Measurements from ENCODE around the gene GDPD5.

Gene GDPD5

DNA sequence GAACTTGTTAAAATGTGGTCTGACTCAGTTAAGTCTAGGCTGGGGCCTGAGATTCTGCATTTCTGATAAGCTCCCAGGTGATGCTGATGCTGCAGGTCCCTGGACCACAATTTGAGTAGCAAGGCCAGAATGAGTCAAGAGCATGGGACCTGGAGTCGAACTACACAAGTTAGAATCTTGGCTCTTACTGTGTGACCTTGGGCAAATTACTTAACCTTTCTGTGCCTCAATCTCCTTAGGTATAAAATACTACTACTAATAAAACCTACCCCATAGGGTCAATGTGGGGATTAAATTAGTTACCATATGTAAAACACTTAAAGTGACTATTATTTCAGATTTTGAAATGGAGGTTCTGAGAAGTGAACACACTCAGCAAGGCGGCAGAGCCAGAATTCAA, 34.3 kb downstream of the GDPD5 start:
- no peak for DNase-seq (ENCODE audit: low read depth)

DNA sequence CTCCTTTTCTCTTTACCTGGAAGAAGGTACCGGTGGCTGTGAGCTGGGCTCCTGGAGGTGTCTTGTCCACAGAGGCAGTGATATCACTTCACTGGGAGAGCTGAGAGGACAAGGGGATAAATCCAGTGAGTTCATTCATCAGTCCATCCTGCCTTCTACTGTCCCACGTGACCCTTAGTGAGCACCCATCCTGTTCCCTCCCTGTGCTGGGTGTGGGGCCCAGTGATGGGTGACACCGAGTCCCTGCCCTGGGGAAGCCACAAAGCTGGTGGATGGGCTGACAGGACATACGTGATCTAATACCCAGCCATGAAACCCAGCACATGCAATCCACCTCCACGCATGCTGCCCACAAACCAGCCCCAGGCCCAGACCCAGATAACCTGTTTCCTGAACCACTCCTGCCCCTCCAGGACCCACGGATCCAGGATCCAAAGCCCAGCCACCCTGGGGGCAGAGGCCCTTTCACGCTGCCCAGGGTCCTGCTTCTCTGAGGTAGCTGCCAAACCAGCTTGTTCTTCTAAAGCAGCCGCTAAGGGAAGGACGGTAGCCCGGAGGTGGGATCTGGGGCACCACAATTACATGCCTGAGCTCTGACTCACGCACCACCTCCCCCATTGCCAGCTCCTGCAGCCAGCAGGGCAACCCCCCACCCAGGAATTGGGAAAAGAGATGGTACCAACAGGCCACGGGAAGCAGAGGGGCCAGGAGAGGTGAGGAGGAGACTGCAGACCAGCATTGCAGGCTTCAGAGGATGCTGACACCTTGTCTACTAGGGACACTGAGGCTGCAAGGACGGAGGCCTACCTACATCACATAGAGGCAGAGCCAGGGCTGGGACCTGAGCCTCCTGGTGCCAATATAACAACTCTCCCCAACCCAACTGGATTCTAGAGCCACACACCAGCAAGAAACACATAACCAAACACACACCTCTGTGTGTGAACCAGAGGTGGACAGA, 35.2 kb downstream of the GDPD5 start:
- no peak for DNase-seq (ENCODE audit: low read depth)

DNA sequence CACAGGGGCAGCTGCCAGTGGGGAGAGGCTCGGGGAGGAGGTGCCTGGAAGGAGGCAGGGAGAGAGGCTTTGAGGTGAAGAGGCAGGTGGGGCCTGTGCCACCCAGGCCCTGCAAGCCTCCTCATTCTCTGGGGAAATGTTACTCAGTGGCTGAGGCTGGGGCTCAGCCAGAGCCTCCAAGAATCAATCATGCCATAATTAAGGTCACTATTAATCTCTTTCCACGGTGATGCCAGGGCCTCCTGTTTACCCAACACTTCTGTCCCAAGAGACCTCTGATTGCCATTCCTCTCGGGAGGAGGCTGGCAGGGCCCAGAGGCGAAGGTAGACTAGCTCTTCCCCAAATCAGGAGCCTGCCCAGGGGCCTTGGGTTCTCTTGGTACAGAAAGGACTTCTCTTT, 38.4 kb downstream of the GDPD5 start:
- no peak for DNase-seq (ENCODE audit: low read depth)

GRCh38 chr11:75485742-75486141, 40.0 kb downstream of the GDPD5 start:
- no peak for DNase-seq (ENCODE audit: low read depth)

GRCh38 chr11:75482931-75483469, 42.7 kb downstream of the GDPD5 start:
- no peak for DNase-seq (ENCODE audit: low read depth)

DNA sequence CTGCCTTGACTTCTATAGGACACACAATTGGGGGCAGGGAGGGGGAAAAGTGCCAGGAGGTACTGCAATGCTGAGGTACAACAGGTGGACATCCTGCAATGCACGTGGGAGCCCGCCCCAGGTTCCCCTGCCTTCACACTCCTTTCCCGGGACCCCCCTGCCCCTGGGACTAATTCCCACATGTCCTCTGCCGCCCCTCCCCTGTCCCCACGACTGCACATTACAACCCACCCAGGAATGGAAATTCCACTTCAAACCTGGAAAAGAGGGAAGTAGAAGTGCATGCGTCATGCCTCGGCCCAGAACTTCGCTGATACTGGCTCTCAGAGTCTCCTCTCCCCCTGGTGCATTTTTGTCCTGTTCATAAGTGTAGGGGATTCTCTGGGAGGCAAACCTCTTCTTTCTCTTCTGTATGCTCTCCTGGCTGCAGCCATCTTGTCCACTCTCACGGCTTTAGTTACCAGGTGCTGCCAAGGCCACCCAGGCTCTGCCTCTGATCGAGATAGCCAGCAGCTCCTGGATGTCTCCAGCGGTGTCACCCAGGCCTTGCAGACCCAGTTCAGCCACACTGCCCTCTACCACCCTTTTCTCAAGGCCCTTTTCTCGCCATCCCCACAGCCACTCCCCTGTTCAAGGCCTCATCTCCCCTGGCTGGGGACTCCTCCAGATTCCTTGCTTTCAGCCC, 43.7 kb downstream of the GDPD5 start:
- DNase-seq (ENCODE audit: low read depth), result no peak

GRCh38 chr11:75481223-75481921, 44.4 kb downstream of the GDPD5 start:
- no peak for DNase-seq (ENCODE audit: low read depth)

- DNase-seq (ENCODE audit: low read depth), result no peak
Measured at GRCh38 chr11:75480185-75481175, 45.3 kb downstream of the GDPD5 start.

GRCh38 chr11:75479597-75480145, 46.1 kb downstream of the GDPD5 start:
- DNase-seq (ENCODE audit: low read depth), result no peak

GRCh38 chr11:75478783-75479596, 46.8 kb downstream of the GDPD5 start:
- no peak for DNase-seq (ENCODE audit: low read depth)

DNA sequence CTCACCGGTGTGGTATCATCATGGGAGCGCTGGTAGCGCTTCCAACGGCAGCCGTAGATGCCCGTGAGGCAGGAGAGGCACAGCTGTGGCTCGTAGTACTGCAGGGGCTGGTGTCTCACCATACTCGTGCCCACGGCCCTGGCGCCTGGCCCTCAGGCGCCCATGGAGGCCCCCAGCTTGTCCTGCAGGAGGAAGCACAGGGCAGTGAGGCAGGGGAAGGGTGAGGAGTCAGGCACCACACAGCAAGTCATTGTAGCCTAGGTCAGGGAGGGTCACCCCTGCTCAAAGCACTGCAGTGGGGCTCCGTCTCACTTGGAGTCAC, 48.2 kb downstream of the GDPD5 start:
- no peak for DNase-seq (ENCODE audit: low read depth)

GRCh38 chr11:75476739-75477613, 48.8 kb downstream of the GDPD5 start:
- DNase-seq (ENCODE audit: low read depth), result no peak

- DNase-seq (ENCODE audit: low read depth), result no peak
Measured at GRCh38 chr11:75475767-75476650, 49.7 kb downstream of the GDPD5 start.

GRCh38 chr11:75474878-75475766, 50.6 kb downstream of the GDPD5 start:
- DNase-seq (ENCODE audit: low read depth), result peak; percentile 76

DNA sequence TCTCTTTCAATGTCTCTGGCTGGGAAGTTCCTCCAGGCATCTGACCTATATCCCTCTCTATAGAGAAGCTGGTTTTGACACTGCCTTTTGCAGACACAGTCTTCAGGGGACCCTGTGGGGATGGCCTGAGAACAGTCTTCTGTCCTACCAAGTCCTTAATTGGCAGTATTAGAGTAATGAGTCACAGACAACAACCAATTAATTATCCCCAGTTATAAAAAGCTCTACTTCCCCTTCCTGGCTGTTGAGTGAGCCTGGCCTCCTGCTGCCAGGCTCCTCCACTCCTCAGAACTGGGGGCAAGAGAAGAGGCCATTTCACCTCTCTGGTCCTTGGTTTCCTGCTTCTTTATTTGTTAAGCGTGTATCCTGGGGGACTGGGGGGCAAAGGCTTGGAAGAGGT, 51.5 kb downstream of the GDPD5 start:
- no peak for DNase-seq (ENCODE audit: low read depth)

DNA sequence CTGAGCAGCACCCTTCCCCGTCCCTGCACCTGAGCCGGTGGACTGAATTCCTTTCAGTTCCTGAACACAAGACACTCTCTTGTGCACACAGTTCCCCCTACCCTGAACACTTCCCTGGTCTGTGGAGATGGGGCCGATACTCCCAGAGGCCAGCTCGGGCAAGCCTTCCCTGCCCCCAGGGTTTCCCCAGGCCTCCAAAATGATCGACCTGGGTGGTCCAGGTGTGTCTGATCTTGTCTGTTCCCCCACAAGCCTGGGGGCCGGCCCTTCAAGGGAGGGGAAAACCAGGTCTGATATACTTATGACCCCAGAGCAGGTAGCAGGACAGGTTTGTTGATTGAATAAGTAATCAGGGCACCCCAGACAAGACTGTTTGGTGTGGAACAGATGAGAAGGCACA, 52.1 kb downstream of the GDPD5 start:
- no peak for DNase-seq (ENCODE audit: low read depth)

GRCh38 chr11:75472081-75472732, 53.5 kb downstream of the GDPD5 start:
- DNase-seq (ENCODE audit: low read depth), result no peak

Data from CMK (cell line).